Hepatocyte (in vitro differentiated cells): Measurements from ENCODE around the gene APOC1. TPM values are rescaled to one million over a fixed set of nuclear protein-coding genes. Genes with fewer than 3 reads are reported as not detected.

Experiments used
- DNase-seq: peaks from one replicate; pipeline ENCODE4 v3.0.0-alpha.2; 2016; ENCODE audit warnings: low spot score
- H2AFZ ChIP-seq: fragments of 200-600 bp; sonication (generic); 2 replicates; pipeline ENCODE4 v1.6.0; 2016; ENCODE audit warnings: antibody characterized with exemption, mild to moderate bottlenecking
- H3K27ac ChIP-seq: fragments of 200-600 bp; sonication (generic); 2 replicates; pipeline ENCODE4 v1.5.1; 2016; ENCODE audit warnings: mild to moderate bottlenecking
- H3K27me3 ChIP-seq: fragments of 200-600 bp; sonication (generic); 2 replicates; pipeline ENCODE4 v1.6.1; 2016
- H3K36me3 ChIP-seq: fragments of 200-600 bp; sonication (generic); replicated peaks from 2 replicates; pipeline ENCODE4 v1.5.1; 2016; ENCODE audit warnings: low read depth; ENCODE audit not compliant: insufficient read depth
- H3K4me1 ChIP-seq: fragments of 200-600 bp; sonication (generic); 2 replicates; pipeline ENCODE4 v1.5.1; 2016; ENCODE audit warnings: mild to moderate bottlenecking, moderate library complexity; ENCODE audit not compliant: insufficient read depth
- H3K4me2 ChIP-seq: fragments of 200-600 bp; sonication (generic); 2 replicates; pipeline ENCODE4 v1.6.0; 2016
- H3K4me3 ChIP-seq: fragments of 200-600 bp; sonication (generic); 2 replicates; pipeline ENCODE4 v1.5.1; 2016; ENCODE audit warnings: mild to moderate bottlenecking
- H3K79me2 ChIP-seq: fragments of 200-600 bp; sonication (generic); 2 replicates; pipeline ENCODE4 v1.6.0; 2017; ENCODE audit warnings: mild to moderate bottlenecking
- H3K9me2 ChIP-seq: fragments of 200-600 bp; sonication (generic); replicated peaks from 2 replicates; pipeline ENCODE4 v1.6.0; 2017; ENCODE audit warnings: mild to moderate bottlenecking; ENCODE audit not compliant: insufficient read depth
- H3K9me3 ChIP-seq: fragments of 200-600 bp; sonication (generic); 2 replicates; pipeline ENCODE4 v1.5.1; 2016; ENCODE audit warnings: low read depth, mild to moderate bottlenecking
- H4K20me1 ChIP-seq: fragments of 200-600 bp; sonication (generic); 2 replicates; pipeline ENCODE4 v1.6.0; 2016; ENCODE audit warnings: mild to moderate bottlenecking; ENCODE audit not compliant: insufficient read depth, poor library complexity, severe bottlenecking
- EZH2 ChIP-seq: fragments of 200-600 bp; sonication (generic); IDR thresholded peaks from 2 replicates; pipeline ENCODE4 v1.6.1; 2016; ENCODE audit warnings: antibody characterized with exemption, mild to moderate bottlenecking, borderline replicate concordance
- EZH2phosphoT487 ChIP-seq: fragments of 200-600 bp; sonication (generic); IDR thresholded peaks from one replicate; pipeline ENCODE4 v1.6.1; 2018; ENCODE audit warnings: antibody characterized with exemption, mild to moderate bottlenecking, low read depth, moderate library complexity; ENCODE audit not compliant: unreplicated experiment, severe bottlenecking
- WGBS: methylation state at CpG from one replicate; pipeline ENCODE4 v1.1.6; 2016; ENCODE audit warnings: low lambda C conversion rate; ENCODE audit errors: missing lambda C conversion rate; 5-methylcytosine and 5-hydroxymethylcytosine counted together
- polyA plus RNA-seq: library from polyadenylated mRNA; unstranded; fragments of >200 nt; fragmentation: Nextera tagmentation; extraction: Ambion mirVana; gene quantifications from 2 replicates; pipeline ENCODE4 v1.2.1, GENCODE V29; 2016
- total RNA-seq: library from RNA; depleted of rRNA; stranded (reverse); fragments of >200 nt; gene quantifications from 2 replicates; pipeline ENCODE4 v1.2.3, GENCODE V29; 2014
- TF ChIP-seq, protein P1 (sequence below): fragments of 200-600 bp; sonication (generic); IDR thresholded peaks from 2 replicates; pipeline ENCODE4 v1.5.1; 2016; ENCODE audit warnings: antibody characterized with exemption, mild to moderate bottlenecking; ENCODE audit not compliant: poor library complexity

APOC1 gene
- total and polyA plus RNA-seq, 2 experiments from 2014 or later = 390 to 606 TPM

DNA sequence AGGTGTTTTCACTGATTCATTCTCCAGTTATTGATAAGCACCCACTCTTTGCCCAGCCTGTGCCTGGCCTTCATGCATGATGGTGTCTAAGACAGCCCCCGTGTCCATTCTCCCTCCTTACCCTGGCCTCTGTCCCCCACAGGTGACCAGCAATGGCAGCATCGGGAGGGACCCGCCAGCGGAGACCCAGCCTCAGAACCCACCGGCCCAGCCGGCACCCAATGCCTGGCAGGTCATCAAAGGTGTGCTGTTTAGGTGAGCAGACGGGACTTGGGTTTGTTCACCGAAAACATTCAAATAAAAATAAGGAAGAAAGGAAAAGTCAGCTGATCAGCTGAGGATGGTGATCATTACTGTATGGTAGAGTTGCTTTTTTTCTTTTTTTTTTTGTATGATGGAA lies 47.4 kb downstream of the APOC1 start:
- Histone ChIP-seq H2AFZ (no peak overlapping the region), H3K27ac (no peak overlapping the region), H3K9me2 (no peaks in the 10 kb centered on the region), H3K4me2 (no peak overlapping the region), H3K4me3 (no peak overlapping the region), H3K79me2 (peaks cover 65% of the 10 kb centered on the region), H3K27me3 (no peaks in the 10 kb centered on the region), H4K20me1 (peaks cover 35% of the 10 kb centered on the region), H3K9me3 (no peaks in the 10 kb centered on the region), H3K36me3 (no peaks in the 10 kb centered on the region), H3K4me1 (peaks cover 1% of the 10 kb centered on the region)
- TF ChIP-seq EZH2phosphoT487 (no peak), EZH2 (no peak)
- TF ChIP-seq, protein P1, sequence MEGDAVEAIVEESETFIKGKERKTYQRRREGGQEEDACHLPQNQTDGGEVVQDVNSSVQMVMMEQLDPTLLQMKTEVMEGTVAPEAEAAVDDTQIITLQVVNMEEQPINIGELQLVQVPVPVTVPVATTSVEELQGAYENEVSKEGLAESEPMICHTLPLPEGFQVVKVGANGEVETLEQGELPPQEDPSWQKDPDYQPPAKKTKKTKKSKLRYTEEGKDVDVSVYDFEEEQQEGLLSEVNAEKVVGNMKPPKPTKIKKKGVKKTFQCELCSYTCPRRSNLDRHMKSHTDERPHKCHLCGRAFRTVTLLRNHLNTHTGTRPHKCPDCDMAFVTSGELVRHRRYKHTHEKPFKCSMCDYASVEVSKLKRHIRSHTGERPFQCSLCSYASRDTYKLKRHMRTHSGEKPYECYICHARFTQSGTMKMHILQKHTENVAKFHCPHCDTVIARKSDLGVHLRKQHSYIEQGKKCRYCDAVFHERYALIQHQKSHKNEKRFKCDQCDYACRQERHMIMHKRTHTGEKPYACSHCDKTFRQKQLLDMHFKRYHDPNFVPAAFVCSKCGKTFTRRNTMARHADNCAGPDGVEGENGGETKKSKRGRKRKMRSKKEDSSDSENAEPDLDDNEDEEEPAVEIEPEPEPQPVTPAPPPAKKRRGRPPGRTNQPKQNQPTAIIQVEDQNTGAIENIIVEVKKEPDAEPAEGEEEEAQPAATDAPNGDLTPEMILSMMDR = no peak
- no peak for DNase-seq
- 96% methylated on average over 8 of the region's 8 CpGs for WGBS

DNA sequence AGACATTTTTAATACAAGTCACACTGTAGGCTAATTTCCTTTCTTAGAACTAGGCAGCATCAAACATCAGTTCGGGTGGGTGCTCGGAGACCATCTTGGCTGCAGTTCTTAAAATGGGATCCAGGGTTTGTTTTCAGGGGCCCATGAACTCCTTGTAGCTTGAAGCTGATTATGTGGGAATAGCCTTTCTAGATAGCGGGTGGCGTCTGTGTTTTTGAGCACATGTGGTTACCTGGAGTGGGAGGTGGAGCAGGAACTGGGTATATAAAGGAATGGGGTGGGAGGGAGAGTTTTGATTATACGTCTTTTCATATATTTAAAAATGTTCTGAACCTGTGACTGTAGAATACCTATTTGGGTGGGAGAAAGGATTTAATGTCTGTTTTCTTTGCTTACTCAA lies 53.7 kb downstream of the APOC1 start:
- H3K27ac ChIP-seq = no peak overlapping the region
- H2AFZ ChIP-seq = no peak overlapping the region
- no peaks in the 10 kb centered on the region for H3K9me3 ChIP-seq
- no peaks in the 10 kb centered on the region for H3K36me3 ChIP-seq
- no peaks in the 10 kb centered on the region for H3K9me2 ChIP-seq
- TF ChIP-seq EZH2 = no peak
- TF ChIP-seq, protein P1 = no peak
- no peak for TF ChIP-seq EZH2phosphoT487
- WGBS = 99% methylated on average over 5 of the region's 5 CpGs
- H3K4me2 ChIP-seq = no peak overlapping the region
- peaks cover 7% of the 10 kb centered on the region for H4K20me1 ChIP-seq
- DNase-seq = no peak
- no peaks in the 10 kb centered on the region for H3K27me3 ChIP-seq
- H3K4me3 ChIP-seq = no peak overlapping the region
- H3K4me1 ChIP-seq = no peaks in the 10 kb centered on the region
- H3K79me2 ChIP-seq = peaks cover 12% of the 10 kb centered on the region

DNA sequence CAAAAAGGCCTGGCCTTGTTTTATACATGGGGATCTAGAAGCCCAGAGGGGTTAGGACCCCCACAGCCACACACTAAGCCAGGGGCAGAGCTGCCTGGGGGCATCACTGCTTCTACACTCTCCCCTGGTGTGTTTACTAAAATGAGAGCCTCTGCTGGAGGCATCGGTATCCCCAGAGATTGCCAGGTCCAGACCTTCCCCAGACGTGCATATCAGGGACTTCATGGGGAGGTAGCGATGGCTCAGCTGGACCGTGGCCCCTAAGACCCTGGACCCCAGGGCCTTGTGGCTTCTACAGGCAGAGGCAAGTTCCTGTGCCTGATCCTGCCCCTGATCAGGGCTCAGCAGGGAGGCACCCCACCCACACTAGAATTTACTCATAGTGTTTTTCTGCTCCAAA lies 54.3 kb downstream of the APOC1 start:
- 96% methylated on average over 4 of the region's 4 CpGs for WGBS
- H3K4me3 ChIP-seq = no peak overlapping the region
- H2AFZ ChIP-seq = no peak overlapping the region
- H3K79me2 ChIP-seq = peaks cover 12% of the 10 kb centered on the region
- H3K27me3 ChIP-seq = no peaks in the 10 kb centered on the region
- H3K9me3 ChIP-seq = no peaks in the 10 kb centered on the region
- peaks cover 7% of the 10 kb centered on the region for H4K20me1 ChIP-seq
- H3K4me2 ChIP-seq = no peak overlapping the region
- no peaks in the 10 kb centered on the region for H3K36me3 ChIP-seq
- TF ChIP-seq EZH2 (no peak), EZH2phosphoT487 (no peak)
- TF ChIP-seq, protein P1 = no peak
- no peak overlapping the region for H3K27ac ChIP-seq
- H3K9me2 ChIP-seq = no peaks in the 10 kb centered on the region
- no peaks in the 10 kb centered on the region for H3K4me1 ChIP-seq
- no peak for DNase-seq

Other genes starting within 250 kb of the APOC1 start
- gene CEACAM19, start 243.1 kb upstream of the APOC1 start, total RNA-seq = 2.8 and 5.1 TPM in 2 replicates
- gene CEACAM19, start 243.1 kb upstream of the APOC1 start, polyA plus RNA-seq = 4.9 and 5.6 TPM in 2 replicates
- 0.73 TPM in 1 of 2 replicates, not detected in the other for gene CEACAM16, start 215.5 kb upstream of the APOC1 start, total RNA-seq
- gene CEACAM16, start 215.5 kb upstream of the APOC1 start, polyA plus RNA-seq = not detected in 2 replicates
- 4.3 and 6.3 TPM in 2 replicates for gene BCL3, start 165.9 kb upstream of the APOC1 start, total RNA-seq
- 45.7 and 51.4 TPM in 2 replicates for gene BCL3, start 165.9 kb upstream of the APOC1 start, polyA plus RNA-seq
- gene CBLC, start 136.7 kb upstream of the APOC1 start, total RNA-seq = 26.2 and 28.3 TPM in 2 replicates
- 38.1 and 39.7 TPM in 2 replicates for gene CBLC, start 136.7 kb upstream of the APOC1 start, polyA plus RNA-seq
- 53.3 and 77.1 TPM in 2 replicates for gene BCAM, start 105.5 kb upstream of the APOC1 start, total RNA-seq
- gene BCAM, start 105.5 kb upstream of the APOC1 start, polyA plus RNA-seq = 34.7 and 41.8 TPM in 2 replicates
- gene NECTIN2, start 68.3 kb upstream of the APOC1 start, total RNA-seq = 174 and 193 TPM in 2 replicates
- 300 and 307 TPM in 2 replicates for gene NECTIN2, start 68.3 kb upstream of the APOC1 start, polyA plus RNA-seq
- gene TOMM40, start 23.4 kb upstream of the APOC1 start, total RNA-seq = 60.9 and 67.9 TPM in 2 replicates
- gene TOMM40, start 23.4 kb upstream of the APOC1 start, polyA plus RNA-seq = 83.1 and 83.7 TPM in 2 replicates
- 3,920 and 3,946 TPM in 2 replicates for gene APOE, start 8.8 kb upstream of the APOC1 start, total RNA-seq
- gene APOE, start 8.8 kb upstream of the APOC1 start, polyA plus RNA-seq = 3,558 and 4,019 TPM in 2 replicates
- not detected in 2 replicates for gene APOC4, start 27.6 kb downstream of the APOC1 start, total RNA-seq
- gene APOC4, start 27.6 kb downstream of the APOC1 start, polyA plus RNA-seq = 1.1 TPM in 1 of 2 replicates, not detected in the other
- gene APOC2, start 31.4 kb downstream of the APOC1 start, total RNA-seq = 435 and 454 TPM in 2 replicates
- gene APOC2, start 31.4 kb downstream of the APOC1 start, polyA plus RNA-seq = 603 and 827 TPM in 2 replicates
- gene CLPTM1, start 40.8 kb downstream of the APOC1 start, total RNA-seq = 41.0 and 49.1 TPM in 2 replicates
- gene CLPTM1, start 40.8 kb downstream of the APOC1 start, polyA plus RNA-seq = 89.7 and 93.1 TPM in 2 replicates
- 6.3 and 8.5 TPM in 2 replicates for gene RELB, start 86.9 kb downstream of the APOC1 start, total RNA-seq
- gene RELB, start 86.9 kb downstream of the APOC1 start, polyA plus RNA-seq = 9.1 and 13.9 TPM in 2 replicates
- gene CLASRP, start 124.4 kb downstream of the APOC1 start, total RNA-seq = 32.3 and 56.2 TPM in 2 replicates
- 45.8 and 74.5 TPM in 2 replicates for gene CLASRP, start 124.4 kb downstream of the APOC1 start, polyA plus RNA-seq
- gene ZNF296, start 161.9 kb downstream of the APOC1 start, total RNA-seq = 0.52 TPM in 1 of 2 replicates, not detected in the other
- 1.2 TPM in 1 of 2 replicates, not detected in the other for gene ZNF296, start 161.9 kb downstream of the APOC1 start, polyA plus RNA-seq
- 48.8 and 50.7 TPM in 2 replicates for gene GEMIN7, start 164.7 kb downstream of the APOC1 start, total RNA-seq
- gene GEMIN7, start 164.7 kb downstream of the APOC1 start, polyA plus RNA-seq = 55.3 and 69.0 TPM in 2 replicates
- 28.1 and 30.8 TPM in 2 replicates for gene PPP1R37, start 178.6 kb downstream of the APOC1 start, total RNA-seq
- 14.0 and 15.2 TPM in 2 replicates for gene PPP1R37, start 178.6 kb downstream of the APOC1 start, polyA plus RNA-seq
- gene NKPD1, start 246.4 kb downstream of the APOC1 start, total RNA-seq = 0.08 and 0.27 TPM in 2 replicates
- gene NKPD1, start 246.4 kb downstream of the APOC1 start, polyA plus RNA-seq = 0.50 and 0.60 TPM in 2 replicates